NOMO-1 (cell line): ENCODE data around the gene TLN1.
A peak's percentile ranks its signal among the peaks of the same experiment; 100 is the strongest.

Experiments
- DNase-seq, 2 experiments: peaks; one replicate each; lab custom pipeline; 2025; ENCODE audit not compliant: unreplicated experiment in 2 of 2; lab: John Stamatoyannopoulos, UW

Gene TLN1

DNA sequence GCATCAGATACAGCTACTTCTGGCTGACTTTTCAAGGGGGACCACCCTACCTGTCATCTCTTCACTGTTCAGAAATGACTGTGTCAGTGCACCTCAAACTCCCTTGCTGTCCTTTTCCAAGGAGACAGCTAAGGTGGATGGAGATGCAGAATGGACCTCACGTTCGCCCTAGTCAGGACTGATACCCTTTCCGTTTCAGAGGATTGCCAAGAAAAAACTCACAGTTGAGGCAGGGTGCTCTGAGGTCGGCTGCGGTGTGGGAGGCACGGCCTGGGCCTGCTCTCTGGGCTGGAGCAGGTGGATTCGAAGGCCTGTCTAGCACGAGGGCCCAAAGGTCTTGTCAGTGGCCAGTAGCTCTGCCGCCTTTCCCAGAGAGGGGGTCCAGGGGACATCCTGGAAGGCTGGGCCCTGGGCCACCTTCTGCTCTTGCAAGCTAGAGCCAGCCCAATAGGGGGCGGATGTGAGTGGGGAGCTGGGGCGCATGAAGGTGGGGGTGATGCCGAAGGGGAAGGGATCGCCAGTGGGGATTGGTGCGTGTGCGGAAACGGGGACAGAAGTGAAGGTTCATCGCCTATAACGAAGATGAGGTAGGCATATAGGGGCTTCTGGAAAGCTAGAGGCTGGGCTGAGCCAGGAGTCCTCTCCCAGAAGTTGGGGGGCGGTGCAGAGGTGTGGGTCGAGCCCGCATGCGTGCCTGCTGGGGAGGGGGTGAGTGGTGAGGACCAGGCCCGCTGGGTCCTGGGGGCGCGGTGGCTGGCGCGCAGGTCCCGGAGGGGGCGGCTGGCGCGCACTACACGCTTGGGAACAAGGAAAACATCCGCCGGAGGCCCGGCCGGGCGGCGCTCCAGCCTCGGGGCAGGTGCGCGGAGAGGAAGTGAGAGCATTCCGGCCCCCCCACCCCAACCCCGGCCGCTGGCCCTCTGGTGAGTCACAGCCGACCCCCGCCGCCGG, 24.6 kb upstream of the TLN1 start:
- DNase-seq: peak; percentile 70 to 84

DNA sequence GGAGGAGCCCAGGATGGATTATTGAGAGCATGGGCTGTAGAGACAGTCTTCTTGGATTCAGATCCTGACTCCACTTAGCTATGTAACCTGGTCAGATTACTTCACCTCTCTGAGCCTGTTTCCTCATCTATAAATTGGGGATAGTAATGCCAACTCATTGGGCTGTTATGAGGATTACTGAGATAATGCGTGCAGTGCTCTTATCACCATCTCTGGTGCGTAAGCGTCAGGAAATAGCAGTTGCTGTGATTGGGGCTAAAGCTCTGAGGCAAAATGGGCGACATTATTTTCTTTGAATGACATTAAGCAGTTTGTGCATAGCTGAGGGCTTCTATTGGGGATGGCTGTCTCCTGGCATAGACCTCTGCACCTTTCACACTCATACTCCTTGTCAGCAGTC, 23.1 kb upstream of the TLN1 start:
- no peak for DNase-seq

DNA sequence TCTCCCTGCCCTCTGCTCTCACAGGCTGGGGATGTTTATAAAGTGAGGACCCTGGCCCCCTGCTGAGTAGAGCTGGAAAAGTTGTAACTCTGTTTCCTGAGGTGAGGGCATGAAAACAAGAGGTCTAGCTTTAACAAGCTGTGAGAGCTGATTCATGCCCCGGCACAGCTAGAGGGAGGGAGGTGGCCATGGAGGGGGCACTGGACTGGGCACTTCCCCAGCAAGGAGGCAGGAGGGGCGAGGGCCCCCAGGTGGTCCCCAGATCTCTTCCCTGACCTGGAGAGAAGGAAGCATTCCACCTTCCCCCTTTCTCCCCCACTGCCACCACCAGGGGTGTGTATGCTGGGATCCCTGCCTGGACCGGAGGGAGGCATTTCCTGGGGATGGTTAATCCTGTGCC, 22.3 kb upstream of the TLN1 start, which contains the start of gene MSMP:
Gene MSMP (minus strand): TSS at position 13 of the 400 bp plus-strand sequence. CDS start 147 bp downstream, outside the sequence.
- no peak for DNase-seq

DNA sequence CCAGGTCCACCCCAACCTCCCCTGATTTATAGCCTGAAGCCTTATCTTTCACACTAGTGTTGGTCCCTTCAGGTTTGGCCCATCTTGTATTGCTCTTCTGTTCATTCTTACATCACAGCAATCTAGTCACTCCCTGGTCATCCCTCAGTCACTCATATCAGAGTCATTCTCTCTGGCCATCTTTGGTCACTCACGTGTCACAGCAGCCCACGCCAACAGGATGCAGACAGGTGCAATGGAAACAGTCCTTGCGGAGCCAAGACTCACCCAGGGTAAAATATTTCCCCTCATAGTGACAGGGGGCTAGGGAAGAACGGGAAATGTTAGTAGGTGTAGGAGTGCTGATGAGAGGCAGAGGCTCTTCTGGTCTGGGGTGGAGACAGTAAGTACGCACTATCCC, 21.5 kb upstream of the TLN1 start:
- no peak for DNase-seq

DNA sequence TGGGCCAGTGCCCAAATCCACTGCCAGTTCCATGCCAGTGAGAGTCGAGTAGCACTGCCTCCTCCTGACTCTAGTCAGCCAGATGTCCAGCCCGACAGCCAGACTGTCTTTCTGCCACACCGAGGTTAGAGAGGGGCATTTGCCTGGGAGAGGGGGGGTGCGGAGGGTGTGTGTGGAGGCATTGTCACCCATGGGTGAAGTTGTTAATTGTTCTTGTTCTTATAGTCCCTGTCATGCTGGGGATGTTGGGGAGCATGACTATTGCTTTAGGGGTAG, 18.2 kb upstream of the TLN1 start:
- DNase-seq: no peak

DNA sequence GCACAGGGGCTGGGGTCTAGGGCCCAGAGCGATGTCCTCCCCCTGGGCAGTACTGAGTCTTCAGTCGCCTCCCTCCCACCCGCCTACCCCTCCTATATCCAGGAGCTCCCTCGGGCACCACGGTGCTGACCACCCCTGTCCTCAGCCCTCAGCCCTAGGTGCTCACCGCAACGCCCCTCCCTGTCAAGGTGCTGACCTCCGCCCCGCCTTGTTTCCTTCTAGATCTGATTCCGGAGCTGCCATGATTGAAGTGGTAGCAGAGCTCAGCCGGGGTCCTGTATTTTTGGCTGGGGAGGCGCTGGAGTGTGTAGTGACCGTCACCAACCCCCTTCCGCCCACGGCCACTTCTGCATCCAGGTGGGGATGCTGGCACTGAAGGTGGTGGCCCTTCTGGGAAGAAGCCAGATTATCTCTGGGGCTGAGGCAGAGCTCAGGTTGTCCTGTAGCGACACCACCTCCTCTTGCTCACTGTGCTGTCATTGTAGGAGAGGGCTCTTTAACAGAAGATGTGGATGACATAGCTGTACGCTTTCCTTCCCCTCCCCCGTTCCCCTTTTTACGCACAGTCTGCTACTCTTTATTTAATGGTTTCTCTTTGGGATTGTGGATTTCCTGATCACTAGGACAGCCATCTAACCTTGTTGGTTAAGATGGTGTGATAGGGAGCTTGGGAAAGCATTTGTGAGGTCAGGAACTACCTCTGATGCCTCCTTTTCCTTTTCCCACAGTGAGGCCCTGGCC, 17.7 kb upstream of the TLN1 start:
- DNase-seq: peak in 1 of 2 experiments; percentile 52

DNA sequence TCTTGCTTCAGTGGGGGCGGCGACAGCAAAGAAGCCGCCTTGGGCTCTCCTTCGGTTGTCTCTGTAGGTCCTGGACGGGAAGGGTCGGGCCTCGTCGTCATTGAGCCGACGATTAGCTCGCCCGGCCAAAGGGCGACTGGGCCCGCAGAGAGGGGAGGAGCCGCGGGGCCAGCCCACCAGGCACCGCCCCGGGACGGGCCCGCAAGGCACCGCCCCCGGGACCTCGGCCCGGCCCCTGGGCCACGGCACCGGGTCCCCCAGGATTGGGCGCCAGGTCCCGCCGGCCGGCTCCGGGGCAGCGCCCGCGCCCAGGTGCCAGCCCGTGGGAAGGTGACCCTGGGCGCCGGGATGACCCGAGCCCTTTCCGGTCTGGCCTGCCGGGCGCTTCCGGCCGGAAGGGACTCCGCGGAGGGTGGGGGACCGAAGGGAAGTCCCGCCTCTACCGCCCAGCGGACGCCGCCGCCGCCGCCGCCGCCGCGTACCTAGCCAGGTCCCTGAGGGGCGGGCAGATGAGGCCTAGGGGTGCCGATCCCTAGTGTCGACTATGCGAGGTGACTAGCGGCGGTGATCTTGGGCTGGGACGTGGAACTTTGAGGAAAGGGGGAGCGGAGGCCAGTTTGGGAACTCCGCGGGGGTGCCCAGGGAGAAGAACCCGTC, 17.0 kb upstream of the TLN1 start, which contains the start of the genes GBA2 and RGP1:
Gene GBA2 (minus strand): TSS at position 371 of the 657 bp plus-strand sequence. CDS start 524 bp downstream, outside the sequence.
Gene RGP1 (plus strand): TSS at position 430 of the 657 bp plus-strand sequence. CDS start 469 bp downstream, outside the sequence.
- DNase-seq: peak; percentile 87 to 89

DNA sequence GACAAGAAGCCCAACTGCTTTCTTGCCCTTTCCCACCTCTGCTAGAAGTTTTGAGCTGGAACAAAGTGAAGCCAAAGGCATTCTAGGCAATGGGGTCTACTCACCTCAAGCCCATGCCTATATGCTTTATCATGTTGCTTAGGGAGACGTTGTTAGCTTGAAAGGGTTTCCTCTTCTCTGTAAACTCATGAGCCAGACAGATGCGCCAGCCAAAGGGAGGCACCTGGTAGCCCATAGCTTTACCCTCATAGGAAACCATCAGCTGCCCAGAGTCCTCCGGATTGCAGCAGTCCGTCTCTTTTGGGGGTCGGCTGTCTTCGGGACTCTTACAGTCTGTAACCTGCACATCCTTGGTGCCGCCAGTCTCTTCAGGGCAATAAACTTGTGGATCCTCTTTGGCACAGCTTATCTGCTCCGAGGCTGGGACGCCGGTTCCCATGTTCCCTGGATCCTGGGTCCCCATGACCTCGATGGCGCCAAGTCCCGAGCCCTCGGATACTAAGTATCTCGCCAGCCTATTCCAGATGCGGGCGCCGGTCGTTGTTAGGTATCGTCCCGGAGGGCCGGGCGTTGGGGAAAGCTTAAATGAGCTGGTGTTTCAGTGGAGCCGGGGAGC, 16.4 kb upstream of the TLN1 start:
- peak in 1 of 2 experiments; percentile 43 for DNase-seq

DNA sequence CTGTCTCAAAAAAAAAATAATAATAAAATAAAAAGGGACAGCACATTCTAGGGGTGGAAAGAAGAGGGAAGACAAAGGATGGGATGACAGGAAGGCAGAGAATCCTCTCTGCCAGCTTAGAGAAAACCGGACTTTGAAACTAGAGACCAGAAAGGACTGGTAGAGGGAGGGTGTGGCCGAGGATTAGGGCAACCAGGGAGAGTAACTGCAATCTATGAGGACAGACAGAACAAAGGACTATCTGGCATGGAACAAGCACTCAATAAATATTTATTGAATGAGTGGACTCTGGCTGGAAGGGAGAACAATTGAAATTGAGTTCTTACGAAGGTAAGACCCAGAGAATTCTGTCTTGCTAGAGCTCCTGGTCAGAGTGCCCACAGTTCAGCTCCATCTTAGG, 14.6 kb upstream of the TLN1 start:
- no peak for DNase-seq

DNA sequence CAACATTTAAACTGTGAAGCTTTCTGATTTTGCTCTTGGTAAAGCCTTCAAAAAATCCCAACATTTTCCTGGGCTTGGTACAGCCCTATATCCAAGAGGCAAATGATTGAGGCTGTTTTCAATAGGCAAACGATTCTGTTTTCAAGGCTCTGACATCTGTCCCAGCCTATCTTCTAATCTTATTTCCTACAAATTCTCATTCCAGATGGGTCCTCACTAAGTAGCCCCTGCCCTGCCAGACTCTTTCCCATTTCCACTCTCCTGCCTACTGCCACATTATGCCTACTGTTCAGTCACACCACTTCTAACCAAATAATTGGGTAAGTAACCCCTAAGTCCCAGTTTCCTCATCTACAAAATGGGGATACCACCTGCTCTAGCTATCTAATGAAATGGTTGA, 13.6 kb upstream of the TLN1 start:
- DNase-seq: no peak

DNA sequence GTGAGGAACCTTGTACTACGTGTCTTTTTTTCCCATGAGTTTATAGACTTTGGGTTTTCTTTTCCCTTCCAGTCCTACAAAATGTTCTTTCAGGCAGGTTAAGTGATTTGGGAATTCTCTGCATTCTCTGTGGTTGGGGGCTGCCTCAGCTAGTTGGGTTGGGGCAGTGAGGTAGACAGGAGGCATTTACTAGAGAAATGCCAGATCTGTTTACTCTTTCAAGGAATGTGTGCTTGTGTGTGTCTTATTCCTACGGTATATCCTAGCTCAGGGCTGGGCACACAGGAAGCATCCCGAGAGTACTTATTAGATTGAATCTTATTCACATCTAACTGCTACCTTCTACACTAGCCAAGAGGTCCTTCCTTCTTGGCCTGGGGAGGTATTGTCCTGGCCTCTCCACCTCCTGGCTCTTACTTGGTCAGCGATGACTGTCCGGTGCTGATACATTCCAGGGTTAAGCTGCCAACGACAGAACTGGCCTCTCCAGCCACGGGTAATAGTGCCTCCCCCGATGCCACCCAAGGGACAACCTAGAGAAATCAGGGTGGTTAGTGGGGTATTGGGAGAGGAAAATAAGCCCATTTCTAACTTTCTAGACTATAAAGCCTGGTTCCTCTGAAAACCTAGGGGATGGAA, 12.0 kb upstream of the TLN1 start:
- no peak for DNase-seq

DNA sequence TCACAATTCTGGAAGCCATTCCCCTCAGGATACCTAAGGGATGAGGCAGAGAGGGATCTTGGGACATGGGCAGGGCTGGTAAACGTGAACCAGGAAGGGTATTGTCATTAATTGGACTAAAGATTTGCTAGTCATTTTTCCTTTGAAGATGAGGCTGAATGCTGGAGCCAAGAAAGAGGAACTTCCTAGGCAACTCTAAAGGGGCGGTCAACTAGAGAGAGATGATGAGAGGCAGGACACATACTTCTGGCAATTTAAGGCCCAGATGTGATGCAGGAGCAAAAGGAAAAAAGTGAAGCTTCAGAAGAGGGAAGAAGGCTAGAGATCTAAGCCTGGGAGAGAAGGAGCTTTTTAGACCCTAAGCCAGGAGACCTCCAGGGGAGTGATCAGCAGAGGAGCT, 11.5 kb upstream of the TLN1 start:
- peak in 1 of 2 experiments; percentile 9 for DNase-seq

DNA sequence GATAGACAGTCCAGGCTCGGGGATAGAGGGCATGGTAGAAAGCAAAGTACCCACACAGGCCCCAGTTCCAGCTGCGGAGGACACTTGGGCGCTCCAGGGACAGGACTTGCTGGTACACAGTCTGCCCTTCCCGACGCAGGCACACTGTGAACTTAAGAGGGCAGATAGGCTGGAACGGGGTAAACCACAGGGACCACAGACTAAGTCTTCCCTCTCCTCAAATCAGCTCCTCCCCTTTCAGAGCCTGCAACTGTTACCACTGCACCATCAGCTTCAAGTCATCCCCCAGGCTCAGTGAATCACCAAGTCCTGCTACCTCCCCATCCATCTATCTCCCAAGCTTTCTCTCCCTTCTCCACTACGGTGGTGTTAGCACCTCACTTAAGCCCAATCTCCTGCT, 9.7 kb upstream of the TLN1 start:
- no peak for DNase-seq

DNA sequence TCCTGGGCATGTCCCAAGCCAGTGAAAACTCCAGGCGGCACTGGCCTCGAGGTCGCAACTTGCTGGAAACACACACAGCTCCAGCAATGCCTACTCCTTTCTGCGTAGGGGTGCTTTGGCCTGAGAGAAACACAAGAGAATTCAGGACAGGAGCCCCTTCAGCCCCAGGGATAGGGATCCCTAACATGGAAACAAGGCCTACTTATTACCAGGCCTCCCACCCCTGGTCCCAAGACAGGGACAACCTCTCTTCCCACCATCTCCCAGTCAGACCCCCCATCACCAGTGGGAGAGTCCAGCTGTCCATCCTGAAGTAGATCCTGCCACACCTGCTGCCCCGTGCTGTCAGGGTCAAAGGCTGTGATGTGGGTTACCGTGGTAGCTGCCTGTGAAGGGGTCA, 8.2 kb upstream of the TLN1 start:
- DNase-seq: no peak

DNA sequence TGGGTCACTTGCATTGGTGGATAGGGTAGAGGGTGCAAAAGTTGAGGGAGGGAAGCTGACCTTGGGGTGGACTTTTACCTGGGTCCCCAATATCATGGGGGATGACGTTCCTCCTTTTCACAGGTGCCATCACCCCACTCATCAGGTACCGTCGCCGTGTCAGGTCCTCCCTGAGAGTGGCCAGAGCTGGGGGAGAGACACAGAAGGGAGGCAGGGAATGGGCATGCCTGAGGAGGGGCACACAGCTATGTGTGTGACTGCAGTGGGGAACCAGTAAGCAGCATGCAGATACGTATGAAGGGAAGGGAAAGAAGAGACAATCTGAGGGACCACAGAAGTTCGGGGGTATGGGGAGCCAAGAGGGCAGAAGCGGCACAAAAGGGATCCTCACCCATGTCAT, 6.9 kb upstream of the TLN1 start:
- no peak for DNase-seq

DNA sequence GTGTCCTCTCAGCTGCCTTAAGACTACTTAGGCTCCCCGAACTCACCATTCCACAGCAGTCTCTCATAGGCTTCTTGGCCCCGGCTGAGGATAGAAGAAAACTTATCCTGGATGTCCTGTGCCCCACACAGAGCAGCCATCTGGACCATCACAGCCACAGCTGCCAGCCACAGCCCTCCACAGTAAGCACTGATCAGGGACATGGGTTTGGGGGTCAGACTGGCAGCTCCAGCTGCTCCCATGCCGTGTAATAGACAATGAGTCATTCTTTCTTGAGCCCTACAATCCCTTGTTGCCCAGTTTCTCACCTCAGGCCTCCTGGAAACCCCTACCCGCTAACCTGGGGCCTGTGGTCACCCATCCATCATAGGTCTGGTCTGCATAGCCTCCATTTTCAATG, 6.2 kb upstream of the TLN1 start:
- DNase-seq: no peak

DNA sequence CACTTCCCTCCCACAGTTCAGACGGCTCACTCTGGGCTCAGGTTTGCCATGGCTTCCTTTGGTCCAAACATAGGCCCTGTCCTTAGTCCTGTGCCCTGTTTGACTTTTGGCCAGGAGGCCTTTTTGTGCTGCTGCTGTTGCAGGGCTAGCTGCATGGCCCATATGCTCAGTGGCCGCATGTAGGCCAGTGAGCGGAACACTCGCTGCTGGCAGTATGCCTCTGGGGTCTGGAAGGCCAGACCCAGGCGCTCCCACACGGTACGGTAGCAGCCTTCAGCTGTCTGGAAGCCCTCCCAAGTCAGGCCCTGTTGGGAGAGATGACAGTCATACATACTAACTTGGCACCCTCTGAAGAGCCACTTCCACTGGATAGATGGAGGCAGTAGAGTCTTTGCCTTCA, 5.1 kb upstream of the TLN1 start:
- no peak for DNase-seq

DNA sequence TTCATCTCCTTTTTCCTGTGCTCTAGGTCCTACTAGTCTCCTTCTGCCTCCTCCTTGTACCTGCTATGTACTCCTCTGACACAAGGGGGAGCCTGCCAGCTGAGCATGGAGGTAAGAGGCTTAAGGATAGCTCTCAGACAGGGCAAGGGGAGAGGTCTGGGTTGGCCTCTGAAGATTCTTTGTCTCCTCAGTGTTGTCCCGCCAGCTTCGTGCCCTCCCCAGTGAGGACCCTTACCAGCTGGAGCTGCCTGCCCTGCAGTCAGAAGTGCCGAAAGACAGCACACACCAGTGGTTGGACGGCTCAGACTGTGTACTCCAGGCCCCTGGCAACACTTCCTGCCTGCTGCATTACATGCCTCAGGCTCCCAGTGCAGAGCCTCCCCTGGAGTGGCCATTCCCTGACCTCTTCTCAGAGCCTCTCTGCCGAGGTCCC, 4.2 kb upstream of the TLN1 start:
- peak; percentile 12 to 62 for DNase-seq

DNA sequence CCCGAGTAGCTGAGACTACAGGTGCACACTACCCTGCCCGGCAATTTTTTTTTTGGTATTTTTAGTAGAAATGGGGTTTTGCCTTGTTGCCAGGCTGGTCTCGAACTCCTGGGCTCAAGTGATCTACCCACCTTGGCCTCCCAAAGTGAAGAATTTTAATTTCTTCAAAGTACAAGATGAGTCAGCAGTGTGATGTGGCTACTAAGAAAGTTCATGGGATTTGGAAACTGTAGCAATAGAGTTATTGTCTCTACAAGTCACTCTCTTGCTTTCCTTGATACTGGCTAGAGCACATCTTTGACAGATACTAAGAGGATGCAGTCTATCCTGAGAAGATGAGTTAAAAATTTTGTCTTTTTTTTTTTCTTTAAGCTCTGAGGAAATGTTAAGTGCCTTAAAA, 2.1 kb upstream of the TLN1 start:
- no peak for DNase-seq

DNA sequence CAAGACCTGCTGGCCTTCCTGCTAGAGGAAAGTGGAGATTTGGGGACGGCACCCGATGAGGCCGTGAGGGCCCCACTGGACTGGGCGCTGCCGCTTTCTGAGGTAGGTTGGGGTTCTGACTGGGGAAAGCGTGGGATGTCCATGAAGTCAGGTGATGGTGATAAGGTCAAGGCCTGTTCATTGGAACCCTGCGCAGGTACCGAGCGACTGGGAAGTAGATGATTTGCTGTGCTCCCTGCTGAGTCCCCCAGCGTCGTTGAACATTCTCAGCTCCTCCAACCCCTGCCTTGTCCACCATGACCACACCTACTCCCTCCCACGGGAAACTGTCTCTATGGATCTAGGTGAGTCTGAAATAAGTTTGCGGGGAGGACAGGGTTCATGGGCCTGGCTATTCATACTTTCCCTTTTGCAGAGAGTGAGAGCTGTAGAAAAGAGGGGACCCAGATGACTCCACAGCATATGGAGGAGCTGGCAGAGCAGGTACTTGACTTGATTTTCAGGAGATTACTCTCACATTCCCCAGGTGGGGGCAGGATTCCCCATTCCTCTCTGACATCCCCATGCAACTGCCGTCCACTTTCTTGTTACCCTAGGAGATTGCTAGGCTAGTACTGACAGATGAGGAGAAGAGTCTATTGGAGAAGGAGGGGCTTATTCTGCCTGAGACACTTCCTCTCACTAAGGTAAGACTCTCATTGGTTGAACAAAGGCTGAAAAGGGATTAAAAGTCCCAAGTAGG, 976 bp upstream of the TLN1 start:
- DNase-seq: peak; percentile 47 to 65
